Esophagus squamous epithelium (tissue), 4 donors: Measurements from ENCODE around the gene RC3H1.
"Not testable (repeated sequence)": the region's sequence is repeated elsewhere in the genome, so short reads cannot be mapped to it uniquely, and the experiment has no call there.

Experiments
- CTCF ChIP-seq, 6 experiments: fragments of 450-650 bp in 4 of 6; fragments of 200-600 bp in 2 of 6; sonication (generic) in 2 of 6; IDR thresholded peaks; one replicate each; pipeline ENCODE4 v1.5.1; 2016 to 2019; ENCODE audit warnings: antibody characterized with exemption in 6 of 6, mild to moderate bottlenecking in 4 of 6, moderate library complexity in 4 of 6
- POLR2A ChIP-seq, 4 donors: fragments of 450-650 bp; IDR thresholded peaks; one replicate each; pipeline ENCODE4 v1.6.1; 2017; ENCODE audit warnings: antibody characterized with exemption in 4 of 4, mild to moderate bottlenecking in 4 of 4, moderate library complexity in 3 of 4

DNA sequence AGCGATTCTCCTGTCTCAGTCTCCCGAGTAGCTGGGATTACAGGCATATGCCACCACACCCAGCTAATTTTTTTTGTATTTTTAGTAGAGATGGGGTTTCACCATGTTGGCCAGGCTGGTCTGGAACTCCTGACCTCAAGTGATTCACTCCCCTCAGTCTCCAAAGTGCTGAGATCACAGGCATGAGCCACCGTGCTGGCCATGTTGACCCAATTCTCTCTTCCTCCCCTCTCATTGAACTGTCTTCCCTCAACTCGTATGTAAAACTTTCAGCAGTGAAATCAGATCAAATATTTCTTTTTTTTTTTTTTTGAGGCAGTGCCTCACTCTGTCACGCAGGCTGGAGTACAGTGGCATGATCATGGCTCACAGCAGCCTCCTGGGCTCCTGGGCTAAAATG, 20.4 kb upstream of the RC3H1 start:
- TF ChIP-seq CTCF, POLR2A (IDR thresholded peaks at IDR 0.05): not testable (repeated sequence)
